T-helper 1 cell treated with Interleukin-12 subunit alpha and Interleukin-12 subunit beta and Interleukin-4 antibody, amounts not matched to agents 30 ng/mL and 1 ng/mL, for 36 hours (primary cell): ENCODE measurements around the gene GRID1. TPM values are rescaled to one million over a fixed set of nuclear protein-coding genes. Genes with fewer than 3 reads are reported as not detected.

ENCODE experiments used
- intact Hi-C: fragments of 100-400 bp; cut with micrococcal nuclease; formaldehyde crosslinking; loops from one replicate; pipeline ENCODE4 v1.15.1; 2024
- total RNA-seq: library from RNA; stranded (reverse); gene quantifications from 2 replicates; pipeline ENCODE4 v1.2.3, GENCODE V29; 2022

The GRID1 gene
- total RNA-seq, 1 donor from 2014 or later = not detected

DNA sequence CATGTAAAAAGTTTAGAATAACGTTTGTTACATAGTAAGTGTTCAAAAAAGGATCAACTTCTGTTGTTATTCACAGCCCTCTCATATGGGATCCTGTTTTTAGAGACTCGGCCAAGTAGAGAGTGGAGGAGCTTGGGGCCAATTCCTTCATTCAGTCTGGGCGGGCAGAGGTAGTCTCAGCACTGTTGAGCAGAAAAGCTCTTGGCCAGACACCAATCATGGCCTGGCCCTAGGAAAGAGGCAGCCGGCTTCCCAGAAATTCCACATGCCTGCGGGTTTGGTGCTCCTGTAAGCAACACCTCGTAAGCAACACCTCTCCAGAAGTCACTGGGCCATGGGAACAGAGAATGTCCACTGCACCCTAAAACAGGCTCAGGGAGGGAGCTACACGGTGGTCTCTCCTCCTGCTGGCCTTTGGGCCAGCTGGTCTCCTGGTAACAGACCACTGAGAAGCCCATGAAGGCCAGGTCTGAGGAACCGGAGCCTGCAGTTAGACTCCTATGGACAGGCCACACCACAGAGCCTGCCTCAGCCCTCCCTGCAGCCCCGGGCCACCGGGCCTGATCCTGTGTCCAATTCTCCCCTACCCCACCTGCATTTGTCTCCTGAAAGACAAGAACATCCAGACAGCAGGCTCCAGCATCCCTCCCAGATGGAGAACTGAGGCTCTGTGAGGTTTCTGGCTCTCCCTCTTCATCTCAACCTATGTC, 149.1 kb downstream of the GRID1 start:
- intact Hi-C loops = no loop called here

- intact Hi-C loops = no loop called here
These were observed 149.7 kb downstream of the GRID1 start for GRCh38 chr10:86216886-86217285.

DNA sequence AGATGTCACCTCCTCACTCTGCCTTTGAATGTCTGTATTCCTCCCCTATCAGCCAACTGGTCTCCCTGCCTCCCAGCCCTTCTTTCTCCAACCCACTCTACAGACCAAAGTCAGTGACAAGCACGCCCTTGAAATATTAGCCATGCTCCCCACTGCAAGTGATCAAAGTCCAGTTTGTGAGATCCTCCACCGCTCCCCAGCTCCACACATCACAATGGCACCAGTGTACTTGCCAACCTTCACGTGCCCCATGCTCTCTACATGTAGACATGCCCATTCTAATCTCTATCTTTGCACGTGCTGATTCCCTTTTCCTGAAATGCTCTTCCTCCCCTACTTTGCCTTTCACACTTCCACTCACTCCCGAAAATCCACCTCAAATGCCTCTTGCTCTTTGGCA, 150.9 kb downstream of the GRID1 start:
- intact Hi-C loops = no loop called here

- intact Hi-C loops = no loop called here
These were observed 151.5 kb downstream of the GRID1 start for GRCh38 chr10:86215046-86215445.

GRCh38 chr10:86213148-86213547, 153.4 kb downstream of the GRID1 start:
- intact Hi-C loops = no loop called here

DNA sequence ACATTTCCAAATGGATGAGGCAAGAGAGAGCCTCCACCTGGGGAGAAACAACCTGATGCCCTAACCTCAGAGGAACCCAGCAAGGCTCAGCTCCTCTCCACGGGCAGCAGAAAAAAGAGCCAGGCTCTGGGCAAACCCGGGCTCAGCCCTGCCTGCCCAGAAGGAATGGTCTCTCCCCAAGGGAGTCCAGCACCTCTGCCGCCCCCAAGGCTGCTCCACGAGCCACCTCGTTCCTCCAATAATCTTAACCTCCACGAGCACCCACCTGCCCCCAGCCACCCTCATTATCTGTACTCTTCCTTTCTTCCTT, 154.2 kb downstream of the GRID1 start:
- intact Hi-C loops = no loop called here

DNA sequence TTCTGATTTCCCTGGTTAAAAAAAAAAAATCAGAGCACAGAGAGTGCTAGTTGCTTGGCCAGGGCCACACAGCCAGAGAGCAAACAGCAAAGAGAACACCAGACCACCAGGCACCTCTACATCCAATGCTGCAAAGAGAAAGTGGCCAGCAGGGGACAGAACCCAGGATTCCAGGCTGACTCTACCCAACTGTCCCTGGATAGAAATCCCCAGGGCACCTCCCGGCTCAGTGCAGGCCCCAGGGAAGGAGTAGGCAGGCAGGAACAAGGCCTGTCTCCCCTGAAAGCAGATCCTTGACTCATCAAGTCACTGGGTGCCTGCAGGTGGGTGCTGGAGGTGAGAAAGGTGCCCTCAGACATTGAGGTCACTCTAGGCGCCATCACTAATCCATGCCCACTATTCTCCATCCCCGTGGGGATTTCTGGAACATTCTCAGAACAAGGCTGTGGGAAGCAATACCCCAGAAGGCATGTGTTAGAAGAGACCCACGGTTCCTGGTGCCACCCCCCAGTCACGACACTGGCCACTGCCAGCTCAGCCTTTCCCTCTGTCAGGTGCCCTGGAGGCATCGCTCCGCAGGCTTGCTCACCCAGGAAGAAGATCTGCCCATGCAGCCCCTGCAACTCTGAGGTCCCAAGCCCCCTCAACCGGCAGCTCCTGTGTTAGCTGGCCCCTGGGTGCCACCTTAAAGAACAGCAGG, 154.8 kb downstream of the GRID1 start:
- intact Hi-C loops = no loop called here

- intact Hi-C loops = no loop called here
These were observed 156.2 kb downstream of the GRID1 start for GRCh38 chr10:86210416-86210815.

GRCh38 chr10:86209726-86210125, 156.9 kb downstream of the GRID1 start:
- intact Hi-C loops = no loop called here

GRCh38 chr10:86207226-86207625, 159.4 kb downstream of the GRID1 start:
- intact Hi-C loops = no loop called here

- intact Hi-C loops = no loop called here
These were observed 160.4 kb downstream of the GRID1 start for GRCh38 chr10:86206240-86206579.

GRCh38 chr10:86205306-86206239, 161.0 kb downstream of the GRID1 start:
- intact Hi-C loops = no loop called here

DNA sequence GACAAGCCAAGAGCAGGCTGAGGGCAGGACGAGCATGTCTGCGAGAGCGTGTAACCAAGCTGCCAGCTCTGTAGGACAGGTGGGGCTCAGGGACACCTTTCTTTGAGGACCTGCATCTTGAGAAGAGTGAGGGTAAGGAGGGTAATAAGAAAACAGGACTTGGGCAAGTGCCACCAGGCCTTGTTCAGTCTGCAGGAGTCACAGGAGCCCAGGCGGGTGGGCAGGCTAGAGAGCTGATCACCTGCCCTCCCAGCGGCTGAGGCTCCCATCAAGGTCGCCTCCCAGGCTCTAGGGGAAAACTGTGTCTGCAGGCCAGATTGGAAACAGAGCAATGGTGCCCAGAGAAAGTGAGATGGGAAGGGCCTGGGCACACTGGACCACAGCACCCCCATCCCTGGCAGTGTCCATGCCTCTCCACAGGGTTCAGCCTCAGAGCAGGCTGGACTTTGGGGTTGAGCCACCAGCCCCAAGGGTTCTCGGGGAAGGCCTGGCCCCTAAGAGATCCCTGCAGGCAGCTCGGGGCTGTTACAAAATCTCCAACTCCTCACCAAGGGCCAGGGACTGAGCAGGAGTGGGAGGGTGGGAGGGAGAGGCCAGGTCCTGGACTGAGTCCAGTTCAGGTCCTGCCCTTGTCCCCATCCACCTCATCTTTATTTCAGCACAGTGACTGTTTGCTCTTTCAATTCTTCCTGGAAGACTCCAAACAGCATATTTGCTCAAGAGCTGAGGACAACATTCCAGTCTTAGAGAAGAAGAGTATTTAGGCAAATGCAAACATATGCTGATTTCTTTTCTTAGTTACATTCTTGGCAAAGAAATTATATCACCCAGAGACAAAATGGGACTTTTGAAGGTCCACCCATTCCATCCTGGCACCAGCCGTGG, 161.9 kb downstream of the GRID1 start:
- intact Hi-C loops = no loop called here

GRCh38 chr10:86203162-86203905, 163.3 kb downstream of the GRID1 start:
- intact Hi-C loops = no loop called here

DNA sequence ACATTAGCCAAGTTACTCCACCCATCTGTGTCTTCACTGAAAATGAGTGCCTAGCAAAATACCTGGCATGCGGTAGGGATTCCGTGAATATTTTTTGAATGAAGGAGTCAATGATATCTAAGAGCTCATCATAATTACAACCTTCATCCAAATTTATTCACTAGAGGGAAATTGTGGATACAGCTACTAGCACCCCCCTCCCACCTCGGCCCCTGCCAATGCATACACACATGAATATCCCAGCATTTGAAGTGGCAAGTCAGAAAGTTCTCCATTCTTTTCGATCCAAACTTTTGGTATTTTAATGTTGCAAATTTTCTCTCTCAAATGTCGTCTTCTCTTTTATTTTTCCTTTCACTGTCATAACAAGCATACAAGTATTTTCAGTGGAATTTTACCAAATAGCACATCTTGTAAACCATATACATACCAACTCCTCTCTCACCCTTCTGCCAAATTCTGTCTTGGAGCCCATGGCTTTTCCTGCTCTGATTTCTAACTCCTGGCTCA, 164.3 kb downstream of the GRID1 start:
- intact Hi-C loops = no loop called here

GRCh38 chr10:86200867-86201266, 165.7 kb downstream of the GRID1 start:
- intact Hi-C loops = no loop called here

GRCh38 chr10:86200269-86200668, 166.3 kb downstream of the GRID1 start:
- intact Hi-C loops = no loop called here

DNA sequence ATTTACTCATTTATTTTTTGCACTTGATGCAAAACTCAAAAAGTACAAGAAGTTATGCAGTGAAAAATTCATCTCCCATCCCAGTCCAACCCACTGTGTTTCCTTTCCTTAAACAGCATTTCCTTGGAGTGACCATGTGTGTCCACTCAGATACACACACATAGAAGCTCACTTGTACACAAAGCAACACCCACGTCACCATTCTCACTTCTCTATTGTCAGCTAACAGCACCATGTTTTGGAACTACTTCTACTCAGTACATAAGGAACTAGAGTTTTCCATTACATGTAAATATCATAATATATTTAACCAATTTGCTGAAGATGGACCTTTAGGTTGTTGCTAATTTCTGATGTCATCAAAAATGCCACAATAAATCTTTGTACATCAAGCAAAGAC, 167.6 kb downstream of the GRID1 start:
- intact Hi-C loops = no loop called here

DNA sequence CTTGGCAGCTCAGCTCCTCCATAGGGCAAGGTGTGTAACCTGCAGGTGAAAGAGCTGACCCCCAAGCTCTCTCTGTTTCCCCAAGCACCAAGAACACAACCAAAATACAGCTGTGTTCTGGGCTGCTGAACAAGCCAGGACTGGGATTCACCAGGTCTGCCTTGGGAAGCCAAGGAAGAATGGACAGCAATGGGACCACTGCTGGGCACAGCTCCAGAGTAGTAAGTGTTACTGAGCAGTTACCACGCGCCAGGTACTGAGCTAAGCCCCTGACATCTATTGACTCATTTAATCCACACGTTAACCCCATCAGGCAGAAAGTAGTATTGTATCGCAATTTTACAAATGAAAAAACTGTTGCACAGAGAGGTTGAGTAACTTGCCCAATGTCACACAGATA, 168.3 kb downstream of the GRID1 start:
- intact Hi-C loops = no loop called here

GRCh38 chr10:86197166-86197790, 169.3 kb downstream of the GRID1 start:
- intact Hi-C loops = no loop called here
